K562 (cell line): ENCODE measurements around the gene GGCT. TPM values are rescaled to one million over a fixed set of nuclear protein-coding genes. Genes with fewer than 3 reads are reported as not detected.

Experiments used
- ATAC-seq: fragments of 200-7000 bp; cut with Tn5 transposase; 3 replicates; pipeline ENCODE4 v1.9.1; 2020; ENCODE audit warnings: moderate library complexity
- BruUV-seq: library from RNA; stranded (reverse); fragments of 400-500 nt; replicated peaks from 2 replicates; lab custom pipeline; 2021; lab: Mats Ljungman, UMichigan
- CTCF ChIA-PET: fragments of 300-600 bp; formaldehyde crosslinking; extraction: SDS; loops from one replicate; lab custom pipeline; 2021; ENCODE audit warnings: low intra/inter-chr PET ratio; lab: Yijun Ruan, JAX
- POLR2A ChIA-PET: fragments of 300-600, 350-650 bp; sonication (Branson Sonifier 250); formaldehyde crosslinking; extraction: SDS; loops from one replicate; lab custom pipeline; 2021; ENCODE audit warnings: antibody characterized with exemption, inconsistent platforms; lab: Yijun Ruan, JAX
- DNase-seq, 4 experiments: peaks; one replicate each; pipeline versions ENCODE4 v3.0.0 to v3.0.0-alpha.2; 2011 to 2018; ENCODE audit warnings: low spot score in 3 of 4, mixed read lengths in 3 of 4; ENCODE audit errors: extremely low read depth in 1 of 4
- FAIRE-seq: peaks from 2 replicates; lab custom pipeline; 2011; peaks lifted over from hg19 to GRCh38; lab: Jason Lieb, UNC
- H2AFZ ChIP-seq: 2 replicates; pipeline ENCODE4 v1.6.0; 2011; ENCODE audit warnings: low read depth, low read length, control low read depth, inconsistent platforms
- H3K27ac ChIP-seq: fragments of 200-600 bp; 3 replicates; pipeline ENCODE4 v1.8.0; 2011; ENCODE audit warnings: low read depth, mild to moderate bottlenecking, control low read depth, inconsistent platforms, low read length, moderate library complexity, mixed read lengths; ENCODE audit errors: extremely low read depth
- H3K27me3 ChIP-seq, 2 experiments: fragments of 300-600 bp in 1 of 2; 2 replicates in 1 of 2; 3 replicates in 1 of 2; pipeline versions ENCODE4 v1.6.0 to v1.8.0; 2011; ENCODE audit warnings: inconsistent platforms in 2 of 2, low read length in 2 of 2, mild to moderate bottlenecking in 1 of 2, mixed read lengths in 1 of 2, moderate library complexity in 1 of 2; ENCODE audit not compliant: control insufficient read depth in 2 of 2, insufficient read depth in 2 of 2
- H3K36me3 ChIP-seq: fragments of 300-600 bp; 3 replicates; pipeline ENCODE4 v1.8.0; 2011; ENCODE audit warnings: mild to moderate bottlenecking, low read length, inconsistent platforms; ENCODE audit not compliant: control insufficient read depth, insufficient read depth
- H3K4me1 ChIP-seq, 2 experiments: fragments of 200-600 bp in 1 of 2; replicated peaks in 1 of 2; 2 replicates in 1 of 2; 3 replicates in 1 of 2; pipeline versions ENCODE4 v1.5.1 to v1.8.0; 2011; ENCODE audit warnings: inconsistent platforms in 2 of 2, low read length in 2 of 2, mild to moderate bottlenecking in 1 of 2, mixed read lengths in 1 of 2, moderate library complexity in 1 of 2; ENCODE audit not compliant: control insufficient read depth in 2 of 2, insufficient read depth in 2 of 2
- H3K4me2 ChIP-seq: 2 replicates; pipeline ENCODE4 v1.6.1; 2011; ENCODE audit warnings: low read length, control low read depth, inconsistent platforms, mixed read lengths; ENCODE audit not compliant: insufficient read depth
- H3K4me3 ChIP-seq: fragments of 200-600 bp; sonication (generic), shearing (Covaris generic); 2 replicates; pipeline ENCODE4 v1.5.1; 2016; ENCODE audit warnings: control low read depth, inconsistent platforms
- H3K79me2 ChIP-seq: fragments of 200-600 bp; 3 replicates; pipeline ENCODE4 v1.8.0; 2011; ENCODE audit warnings: low read length, inconsistent platforms; ENCODE audit not compliant: control insufficient read depth, insufficient read depth
- H3K9ac ChIP-seq, 2 experiments: 2 replicates each; pipeline versions ENCODE4 v1.6.0 to v1.6.1; 2011; ENCODE audit warnings: low read depth in 2 of 2, low read length in 2 of 2, control low read depth in 1 of 2, inconsistent platforms in 1 of 2, mild to moderate bottlenecking in 1 of 2, mixed read lengths in 1 of 2; ENCODE audit not compliant: insufficient read depth in 1 of 2
- H3K9me1 ChIP-seq: one replicate; pipeline ENCODE4 v1.6.0; 2011; ENCODE audit warnings: inconsistent platforms, mild to moderate bottlenecking, low read length, moderate library complexity; ENCODE audit not compliant: control insufficient read depth, insufficient read depth
- H3K9me3 ChIP-seq: replicated peaks from 2 replicates; pipeline ENCODE4 v1.5.1; 2011; ENCODE audit warnings: low read depth, low read length, inconsistent platforms; ENCODE audit not compliant: control insufficient read depth, insufficient read depth
- H4K20me1 ChIP-seq: replicated peaks from 2 replicates; pipeline ENCODE4 v1.6.1; 2011; ENCODE audit warnings: low read length, inconsistent platforms, mixed read lengths; ENCODE audit not compliant: control insufficient read depth, insufficient read depth
- CREM ChIP-seq: IDR thresholded peaks from 2 replicates; pipeline ENCODE4 v1.6.1; 2014; ENCODE audit warnings: antibody characterized with exemption, low read depth
- RAD51 ChIP-seq: fragments of 450-650 bp; IDR thresholded peaks from 2 replicates; pipeline ENCODE4 v1.7.1; 2016; ENCODE audit warnings: low read depth, mild to moderate bottlenecking, borderline replicate concordance
- TAL1 ChIP-seq: fragments of 450-650 bp; IDR thresholded peaks from 2 replicates; pipeline ENCODE4 v1.6.1; 2016; ENCODE audit warnings: mild to moderate bottlenecking
- USF2 ChIP-seq: sonication (generic); formaldehyde crosslinking; IDR thresholded peaks from 2 replicates; pipeline ENCODE4 v1.5.0; 2020; ENCODE audit warnings: missing genetic modification reagents
- ZNF263 ChIP-seq: sonication (generic); formaldehyde crosslinking; IDR thresholded peaks from 2 replicates; pipeline ENCODE4 v1.8.0; 2022; ENCODE audit warnings: mild to moderate bottlenecking, missing genetic modification reagents, borderline replicate concordance
- ZNF512 ChIP-seq: IDR thresholded peaks from 2 replicates; pipeline ENCODE4 v1.6.1; 2016; ENCODE audit warnings: missing genetic modification characterization, missing compliant biosample characterization
- WGBS: fragments of 100-300 bp; shearing (Covaris generic); methylation state at CpG from one replicate; pipeline ENCODE4 v1.1.6; 2016; ENCODE audit warnings: low coverage, mixed read lengths; ENCODE audit not compliant: insufficient coverage; ENCODE audit errors: missing lambda C conversion rate; 5-methylcytosine and 5-hydroxymethylcytosine counted together
- in situ Hi-C: fragments of 300-500 bp; cut with MboI; formaldehyde crosslinking; loops from 4 replicates; pipeline ENCODE4 v1.15.0; 2018; ENCODE audit warnings: inconsistent platforms, mixed read lengths
- intact Hi-C: fragments of 100-400 bp; cut with micrococcal nuclease; formaldehyde crosslinking; loops from 2 replicates; pipeline ENCODE4 v1.14.2; 2022
- polyA plus RNA-seq, 8 experiments: library from polyadenylated mRNA; depleted of rRNA in 4 of 8; stranded (reverse) in 5 of 8; unstranded in 3 of 8; fragments of >200 nt; fragmentation: Nextera tagmentation in 2 of 8; fragmentation: Illumina TruSeq in 1 of 8; extraction: Ambion mirVana in 2 of 8; extraction: Trizol in 1 of 8; gene quantifications; 2 replicates each; pipeline versions ENCODE4 v1.2.1 to v1.2.3, GENCODE V29; 2011 to 2014; ENCODE audit warnings: inconsistent platforms in 1 of 8, missing spikeins in 1 of 8
- total RNA-seq, 7 experiments: library from RNA; depleted of rRNA in 6 of 7; stranded (reverse); fragments of >200 nt in 6 of 7; fragmentation: Illumina TruSeq in 2 of 7; extraction: Trizol in 2 of 7; gene quantifications; 2 replicates each; pipeline versions ENCODE4 v1.2.1 to v1.2.3, GENCODE V29; 2011 to 2021; ENCODE audit warnings: low replicate concordance in 1 of 7
- TF ChIP-seq, protein P1 (sequence below): IDR thresholded peaks from 2 replicates; pipeline ENCODE4 v1.6.1; 2011; ENCODE audit warnings: borderline replicate concordance, low read depth, mild to moderate bottlenecking, moderate library complexity, low read length; ENCODE audit not compliant: insufficient read depth, poor library complexity, severe bottlenecking
- TF ChIP-seq, protein P2 (sequence below): sonication (generic); formaldehyde crosslinking; IDR thresholded peaks from 2 replicates; pipeline ENCODE4 v1.8.1; 2023; ENCODE audit warnings: mild to moderate bottlenecking, missing genetic modification reagents

Gene GGCT
- total and polyA plus RNA-seq, 9 of the 15 experiments (the other 6 are each of a cell fraction or from before 2014, with no cell fraction given), result 79.0 to 349 (median 136) TPM

- 20% methylated on average over 1 of the region's 1 CpG for WGBS
- no TSS peak for BruUV-seq
- Histone ChIP-seq H3K36me3 (no peaks in the 10 kb centered on the region), H3K9me1 (no peaks in the 10 kb centered on the region), H2AFZ (no peak overlapping the region), H3K4me2 (no peak overlapping the region), H4K20me1 (no peaks in the 10 kb centered on the region), H3K4me3 (no peak overlapping the region), H3K9ac (no peak overlapping the region), H3K4me1 (no peaks in the 10 kb centered on the region; a peak in 2 of 5 replicates), H3K27ac (no peak overlapping the region), H3K79me2 (no peaks in the 10 kb centered on the region), H3K9me3 (no peaks in the 10 kb centered on the region; the same call in 1 of the 2 replicates), H3K27me3 (no peaks in the 10 kb centered on the region)
- FAIRE-seq (no peak), ATAC-seq (peak; percentile 71), DNase-seq (no peak)
- ChIA-PET POLR2A (interaction anchor here (0.7 to 1.7 kb wide), 4 partner anchors 10 to 53 kb away, joined by 3 to 4 read pairs (median 3); no protein-coding TSS in a partner anchor), CTCF (interaction anchor here (0.5 kb wide), 1 partner anchor 429 kb away, joined by 3 read pairs; no protein-coding TSS in a partner anchor)
- intact Hi-C loops, result loop anchor here (5.0 kb wide), 2 partner anchors 35 to 230 kb away; no protein-coding TSS in a partner anchor
- in situ Hi-C loops, result no loop called here
- TF ChIP-seq, protein P1, sequence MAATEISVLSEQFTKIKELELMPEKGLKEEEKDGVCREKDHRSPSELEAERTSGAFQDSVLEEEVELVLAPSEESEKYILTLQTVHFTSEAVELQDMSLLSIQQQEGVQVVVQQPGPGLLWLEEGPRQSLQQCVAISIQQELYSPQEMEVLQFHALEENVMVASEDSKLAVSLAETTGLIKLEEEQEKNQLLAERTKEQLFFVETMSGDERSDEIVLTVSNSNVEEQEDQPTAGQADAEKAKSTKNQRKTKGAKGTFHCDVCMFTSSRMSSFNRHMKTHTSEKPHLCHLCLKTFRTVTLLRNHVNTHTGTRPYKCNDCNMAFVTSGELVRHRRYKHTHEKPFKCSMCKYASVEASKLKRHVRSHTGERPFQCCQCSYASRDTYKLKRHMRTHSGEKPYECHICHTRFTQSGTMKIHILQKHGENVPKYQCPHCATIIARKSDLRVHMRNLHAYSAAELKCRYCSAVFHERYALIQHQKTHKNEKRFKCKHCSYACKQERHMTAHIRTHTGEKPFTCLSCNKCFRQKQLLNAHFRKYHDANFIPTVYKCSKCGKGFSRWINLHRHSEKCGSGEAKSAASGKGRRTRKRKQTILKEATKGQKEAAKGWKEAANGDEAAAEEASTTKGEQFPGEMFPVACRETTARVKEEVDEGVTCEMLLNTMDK, result no peak
- peak; percentile 63 for TF ChIP-seq USF2 (CRISPR knock-in tag)
- TF ChIP-seq ZNF512, result no peak
- TF ChIP-seq TAL1, result no peak
- TF ChIP-seq ZNF263 (CRISPR knock-in tag), result no peak
- TF ChIP-seq CREM, result no peak
- TF ChIP-seq, protein P2, sequence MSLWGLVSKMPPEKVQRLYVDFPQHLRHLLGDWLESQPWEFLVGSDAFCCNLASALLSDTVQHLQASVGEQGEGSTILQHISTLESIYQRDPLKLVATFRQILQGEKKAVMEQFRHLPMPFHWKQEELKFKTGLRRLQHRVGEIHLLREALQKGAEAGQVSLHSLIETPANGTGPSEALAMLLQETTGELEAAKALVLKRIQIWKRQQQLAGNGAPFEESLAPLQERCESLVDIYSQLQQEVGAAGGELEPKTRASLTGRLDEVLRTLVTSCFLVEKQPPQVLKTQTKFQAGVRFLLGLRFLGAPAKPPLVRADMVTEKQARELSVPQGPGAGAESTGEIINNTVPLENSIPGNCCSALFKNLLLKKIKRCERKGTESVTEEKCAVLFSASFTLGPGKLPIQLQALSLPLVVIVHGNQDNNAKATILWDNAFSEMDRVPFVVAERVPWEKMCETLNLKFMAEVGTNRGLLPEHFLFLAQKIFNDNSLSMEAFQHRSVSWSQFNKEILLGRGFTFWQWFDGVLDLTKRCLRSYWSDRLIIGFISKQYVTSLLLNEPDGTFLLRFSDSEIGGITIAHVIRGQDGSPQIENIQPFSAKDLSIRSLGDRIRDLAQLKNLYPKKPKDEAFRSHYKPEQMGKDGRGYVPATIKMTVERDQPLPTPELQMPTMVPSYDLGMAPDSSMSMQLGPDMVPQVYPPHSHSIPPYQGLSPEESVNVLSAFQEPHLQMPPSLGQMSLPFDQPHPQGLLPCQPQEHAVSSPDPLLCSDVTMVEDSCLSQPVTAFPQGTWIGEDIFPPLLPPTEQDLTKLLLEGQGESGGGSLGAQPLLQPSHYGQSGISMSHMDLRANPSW (CRISPR knock-in tag), result no peak
- TF ChIP-seq RAD51, result peak; percentile 23; the same call in 1 of the 2 replicates
Measured at GRCh38 chr7:30511973-30512662, 7.5 kb upstream of the GGCT start.
